ENCODE data around the gene BIN1.

GRCh38 chr2:127149384-127149783 is 42.4 kb upstream of the BIN1 start:
- TF ChIP-seq, protein P1, sequence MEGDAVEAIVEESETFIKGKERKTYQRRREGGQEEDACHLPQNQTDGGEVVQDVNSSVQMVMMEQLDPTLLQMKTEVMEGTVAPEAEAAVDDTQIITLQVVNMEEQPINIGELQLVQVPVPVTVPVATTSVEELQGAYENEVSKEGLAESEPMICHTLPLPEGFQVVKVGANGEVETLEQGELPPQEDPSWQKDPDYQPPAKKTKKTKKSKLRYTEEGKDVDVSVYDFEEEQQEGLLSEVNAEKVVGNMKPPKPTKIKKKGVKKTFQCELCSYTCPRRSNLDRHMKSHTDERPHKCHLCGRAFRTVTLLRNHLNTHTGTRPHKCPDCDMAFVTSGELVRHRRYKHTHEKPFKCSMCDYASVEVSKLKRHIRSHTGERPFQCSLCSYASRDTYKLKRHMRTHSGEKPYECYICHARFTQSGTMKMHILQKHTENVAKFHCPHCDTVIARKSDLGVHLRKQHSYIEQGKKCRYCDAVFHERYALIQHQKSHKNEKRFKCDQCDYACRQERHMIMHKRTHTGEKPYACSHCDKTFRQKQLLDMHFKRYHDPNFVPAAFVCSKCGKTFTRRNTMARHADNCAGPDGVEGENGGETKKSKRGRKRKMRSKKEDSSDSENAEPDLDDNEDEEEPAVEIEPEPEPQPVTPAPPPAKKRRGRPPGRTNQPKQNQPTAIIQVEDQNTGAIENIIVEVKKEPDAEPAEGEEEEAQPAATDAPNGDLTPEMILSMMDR (IDR thresholded peaks at IDR 0.05), result no peak
- TF ChIP-seq EZH2 (IDR thresholded peaks at IDR 0.05) (no peak), EZH2phosphoT487 (IDR thresholded peaks at IDR 0.05) (no peak)

Measured in neural progenitor cell (in vitro differentiated cells).